Mammary epithelial cell (primary cell): ENCODE measurements around the gene PLCG1.

Source experiments
- CTCF ChIP-seq, 2 donors: IDR thresholded peaks in 1 of 2; conservative IDR thresholded peaks in 1 of 2; 2 replicates each; pipeline ENCODE4 v1.5.1; 2011 to 2012; ENCODE audit warnings: inconsistent platforms in 2 of 2, low read length in 2 of 2, mild to moderate bottlenecking in 2 of 2, control low read depth in 1 of 2, low read depth in 1 of 2; ENCODE audit not compliant: insufficient read depth in 1 of 2; ENCODE audit errors: extremely low read depth in 1 of 2
- EZH2 ChIP-seq: IDR thresholded peaks from 2 replicates; pipeline ENCODE4 v1.6.1; 2012; ENCODE audit warnings: low read length, inconsistent platforms, borderline replicate concordance

DNA sequence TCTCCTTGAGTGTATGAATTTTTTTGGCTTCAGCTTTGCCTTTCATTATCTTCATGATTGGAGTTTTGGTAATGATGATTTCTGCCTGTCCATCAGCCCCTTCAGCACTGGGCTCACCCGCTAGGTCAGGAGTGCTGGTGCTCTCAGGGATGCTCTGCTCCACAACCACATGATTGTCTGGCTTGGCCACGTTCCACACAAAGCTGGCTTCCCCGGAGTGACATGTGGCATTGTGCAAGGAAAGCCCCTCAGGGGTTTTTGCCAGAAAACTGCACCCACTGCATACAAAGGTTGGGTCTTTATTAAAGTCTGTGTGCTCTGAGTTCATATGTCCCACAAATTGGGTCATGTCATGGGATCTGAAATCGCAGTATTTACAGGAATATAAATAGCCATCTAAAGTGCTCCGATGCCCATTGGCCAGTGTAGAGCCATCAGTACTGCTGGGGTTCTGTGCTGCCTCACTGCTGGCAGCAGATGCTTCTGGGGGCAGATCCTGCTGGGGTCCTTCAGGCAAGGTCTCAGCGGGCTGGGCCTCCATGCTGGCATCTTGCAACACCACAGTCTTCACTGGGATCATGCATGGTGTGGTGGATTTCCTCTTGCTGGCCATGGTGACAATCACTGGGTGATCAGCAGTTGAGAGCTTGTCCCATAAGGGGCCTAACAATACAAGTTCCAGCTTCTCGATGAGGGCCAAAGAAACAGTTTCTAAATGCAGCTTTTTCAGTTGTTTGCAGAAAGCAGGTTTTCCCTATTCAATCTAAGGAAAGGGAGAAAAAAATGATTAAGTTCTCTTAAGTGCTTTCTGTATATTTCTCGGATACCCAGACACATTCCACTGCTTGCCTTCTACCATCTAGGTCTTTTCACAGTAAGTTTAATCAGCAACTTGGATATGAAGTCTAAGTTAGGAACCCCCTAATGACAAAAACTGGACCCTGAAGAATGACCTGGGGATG is 67.2 kb downstream of the PLCG1 start:
- no peak for TF ChIP-seq CTCF (conservative IDR thresholded peaks at IDR 0.05 in 1 of 2, IDR thresholded peaks at IDR 0.05 in 1 of 2; ENCODE audit: extremely low read depth in 1 of 2, insufficient read depth in 1 of 2, low read depth in 1 of 2, low read length in 2 of 2)
- TF ChIP-seq EZH2 = no peak
